HL-60 (cell line): ENCODE results near the gene ZNF652.

Experiments used
- CTCF ChIP-seq: IDR thresholded peaks from one replicate; pipeline ENCODE4 v1.5.1; 2011; ENCODE audit warnings: low read length, control low read depth, inconsistent platforms; ENCODE audit not compliant: insufficient read depth
- SPI1 ChIP-seq: IDR thresholded peaks from 2 replicates; pipeline ENCODE4 v1.6.1; 2012; ENCODE audit warnings: low read depth, mild to moderate bottlenecking, borderline replicate concordance
- TF ChIP-seq, protein P1 (sequence below): IDR thresholded peaks from 2 replicates; pipeline ENCODE4 v1.6.1; 2012; ENCODE audit warnings: low read depth; ENCODE audit not compliant: insufficient replicate concordance

- TF ChIP-seq CTCF: no peak
- TF ChIP-seq, protein P1, sequence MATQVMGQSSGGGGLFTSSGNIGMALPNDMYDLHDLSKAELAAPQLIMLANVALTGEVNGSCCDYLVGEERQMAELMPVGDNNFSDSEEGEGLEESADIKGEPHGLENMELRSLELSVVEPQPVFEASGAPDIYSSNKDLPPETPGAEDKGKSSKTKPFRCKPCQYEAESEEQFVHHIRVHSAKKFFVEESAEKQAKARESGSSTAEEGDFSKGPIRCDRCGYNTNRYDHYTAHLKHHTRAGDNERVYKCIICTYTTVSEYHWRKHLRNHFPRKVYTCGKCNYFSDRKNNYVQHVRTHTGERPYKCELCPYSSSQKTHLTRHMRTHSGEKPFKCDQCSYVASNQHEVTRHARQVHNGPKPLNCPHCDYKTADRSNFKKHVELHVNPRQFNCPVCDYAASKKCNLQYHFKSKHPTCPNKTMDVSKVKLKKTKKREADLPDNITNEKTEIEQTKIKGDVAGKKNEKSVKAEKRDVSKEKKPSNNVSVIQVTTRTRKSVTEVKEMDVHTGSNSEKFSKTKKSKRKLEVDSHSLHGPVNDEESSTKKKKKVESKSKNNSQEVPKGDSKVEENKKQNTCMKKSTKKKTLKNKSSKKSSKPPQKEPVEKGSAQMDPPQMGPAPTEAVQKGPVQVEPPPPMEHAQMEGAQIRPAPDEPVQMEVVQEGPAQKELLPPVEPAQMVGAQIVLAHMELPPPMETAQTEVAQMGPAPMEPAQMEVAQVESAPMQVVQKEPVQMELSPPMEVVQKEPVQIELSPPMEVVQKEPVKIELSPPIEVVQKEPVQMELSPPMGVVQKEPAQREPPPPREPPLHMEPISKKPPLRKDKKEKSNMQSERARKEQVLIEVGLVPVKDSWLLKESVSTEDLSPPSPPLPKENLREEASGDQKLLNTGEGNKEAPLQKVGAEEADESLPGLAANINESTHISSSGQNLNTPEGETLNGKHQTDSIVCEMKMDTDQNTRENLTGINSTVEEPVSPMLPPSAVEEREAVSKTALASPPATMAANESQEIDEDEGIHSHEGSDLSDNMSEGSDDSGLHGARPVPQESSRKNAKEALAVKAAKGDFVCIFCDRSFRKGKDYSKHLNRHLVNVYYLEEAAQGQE: no peak
- TF ChIP-seq SPI1: no peak
These were observed 20.5 kb upstream of the ZNF652 start for GRCh38 chr17:49382556-49382955.
